Measurements from ENCODE around the gene OSBPL10.

OSBPL10 gene

GRCh38 chr3:31728403-31728802 is 252.7 kb downstream of the OSBPL10 start:
- no peaks in the 10 kb centered on the region for H3K36me3 Mint-ChIP-seq (ENCODE audit: low read depth)
- no peak overlapping the region for H3K27ac Mint-ChIP-seq
- H3K4me1 Mint-ChIP-seq = peaks cover 27% of the 10 kb centered on the region
- no peak for DNase-seq
- no peak for TF ChIP-seq CTCF (IDR thresholded peaks at IDR 0.05)
- no peak overlapping the region for H3K4me3 Mint-ChIP-seq
- peaks cover 5% of the 10 kb centered on the region for H3K27me3 Mint-ChIP-seq (ENCODE audit: low read depth, poor library complexity)
- no peaks in the 10 kb centered on the region for H3K9me3 Mint-ChIP-seq

- Mint-ChIP-seq H3K27me3 (ENCODE audit: low read depth, poor library complexity) (peaks cover 5% of the 10 kb centered on the region), H3K4me3 (no peak overlapping the region), H3K9me3 (no peaks in the 10 kb centered on the region), H3K27ac (no peak overlapping the region), H3K4me1 (peaks cover 27% of the 10 kb centered on the region), H3K36me3 (ENCODE audit: low read depth) (no peaks in the 10 kb centered on the region)
- no peak for DNase-seq
- no peak for TF ChIP-seq CTCF (IDR thresholded peaks at IDR 0.05)
Observed at GRCh38 chr3:31725976-31726375, 255.1 kb downstream of the OSBPL10 start.

GRCh38 chr3:31725568-31725967 is 255.5 kb downstream of the OSBPL10 start:
- TF ChIP-seq CTCF (IDR thresholded peaks at IDR 0.05) = no peak
- peaks cover 27% of the 10 kb centered on the region for H3K4me1 Mint-ChIP-seq
- peaks cover 5% of the 10 kb centered on the region for H3K27me3 Mint-ChIP-seq (ENCODE audit: low read depth, poor library complexity)
- no peaks in the 10 kb centered on the region for H3K36me3 Mint-ChIP-seq (ENCODE audit: low read depth)
- DNase-seq = no peak
- no peaks in the 10 kb centered on the region for H3K9me3 Mint-ChIP-seq
- H3K4me3 Mint-ChIP-seq = no peak overlapping the region
- no peak overlapping the region for H3K27ac Mint-ChIP-seq

- peak; percentile 12 for TF ChIP-seq CTCF (IDR thresholded peaks at IDR 0.05)
- H3K4me3 Mint-ChIP-seq = no peak overlapping the region
- peaks cover 27% of the 10 kb centered on the region for H3K4me1 Mint-ChIP-seq
- H3K27ac Mint-ChIP-seq = no peak overlapping the region
- H3K27me3 Mint-ChIP-seq (ENCODE audit: low read depth, poor library complexity) = peaks cover 5% of the 10 kb centered on the region
- H3K36me3 Mint-ChIP-seq (ENCODE audit: low read depth) = no peaks in the 10 kb centered on the region
- H3K9me3 Mint-ChIP-seq = no peaks in the 10 kb centered on the region
- DNase-seq = no peak
Observed at GRCh38 chr3:31724651-31725050, 256.4 kb downstream of the OSBPL10 start.

- Mint-ChIP-seq H3K4me3 (no peak overlapping the region), H3K4me1 (peaks cover 27% of the 10 kb centered on the region), H3K9me3 (no peaks in the 10 kb centered on the region), H3K27me3 (ENCODE audit: low read depth, poor library complexity) (peaks cover 5% of the 10 kb centered on the region), H3K36me3 (ENCODE audit: low read depth) (no peaks in the 10 kb centered on the region), H3K27ac (no peak overlapping the region)
- TF ChIP-seq CTCF (IDR thresholded peaks at IDR 0.05) = no peak
- DNase-seq = no peak
Observed at GRCh38 chr3:31724116-31724515, 256.9 kb downstream of the OSBPL10 start.

- Mint-ChIP-seq H3K27me3 (ENCODE audit: low read depth, poor library complexity) (peaks cover 5% of the 10 kb centered on the region), H3K36me3 (ENCODE audit: low read depth) (no peaks in the 10 kb centered on the region), H3K4me3 (no peak overlapping the region), H3K4me1 (peaks cover 27% of the 10 kb centered on the region), H3K27ac (no peak overlapping the region), H3K9me3 (no peaks in the 10 kb centered on the region)
- no peak for DNase-seq
- TF ChIP-seq CTCF (IDR thresholded peaks at IDR 0.05) = no peak
Observed at GRCh38 chr3:31723701-31724100, 257.4 kb downstream of the OSBPL10 start.

Data from nephron progenitor cell (in vitro differentiated cells).